Measurements from ENCODE around the gene ATP2B2.

ATP2B2 gene

GRCh38 chr3:10460951-10461545 lies 44.3 kb downstream of the ATP2B2 start:
- DNase-seq (ENCODE audit: low spot score) = no peak
- Histone ChIP-seq H3K27ac (no peak overlapping the region), H3K4me3 (no peak overlapping the region)
- no peak for TF ChIP-seq CTCF (IDR thresholded peaks at IDR 0.05)

- no peak for TF ChIP-seq CTCF (IDR thresholded peaks at IDR 0.05)
- H3K4me3 ChIP-seq = no peak overlapping the region
- no peak for DNase-seq (ENCODE audit: low spot score)
- no peak overlapping the region for H3K27ac ChIP-seq
Measured at GRCh38 chr3:10459954-10460754, 45.2 kb downstream of the ATP2B2 start.

GRCh38 chr3:10457560-10457959 lies 47.8 kb downstream of the ATP2B2 start:
- Histone ChIP-seq H3K27ac (no peak overlapping the region), H3K4me3 (no peak overlapping the region)
- DNase-seq (ENCODE audit: low spot score) = no peak
- TF ChIP-seq CTCF (IDR thresholded peaks at IDR 0.05) = no peak

GRCh38 chr3:10456981-10457380 lies 48.4 kb downstream of the ATP2B2 start:
- no peak for TF ChIP-seq CTCF (IDR thresholded peaks at IDR 0.05)

GRCh38 chr3:10455545-10455914 lies 49.9 kb downstream of the ATP2B2 start:
- no peak overlapping the region for H3K4me3 ChIP-seq
- no peak overlapping the region for H3K27ac ChIP-seq
- DNase-seq (ENCODE audit: low spot score) = no peak
- TF ChIP-seq CTCF (IDR thresholded peaks at IDR 0.05) = no peak

More at GRCh38 chr3:10456981-10457380, 48.4 kb downstream of the ATP2B2 start:
- Histone ChIP-seq H3K4me3 (no peak overlapping the region), H3K27ac (no peak overlapping the region)
- no peak for DNase-seq (ENCODE audit: low spot score)

- no peak overlapping the region for H3K27ac ChIP-seq
- no peak for TF ChIP-seq CTCF (IDR thresholded peaks at IDR 0.05)
- H3K4me3 ChIP-seq = no peak overlapping the region
- DNase-seq (ENCODE audit: low spot score) = no peak
Measured at GRCh38 chr3:10454907-10455544, 50.4 kb downstream of the ATP2B2 start.

Measured in coronary artery (tissue), 2 donors.